Cardiac muscle cell (in vitro differentiated cells and primary cell): ENCODE measurements around the gene KRI1. TPM values are rescaled to one million over a fixed set of nuclear protein-coding genes. Genes with fewer than 3 reads are reported as not detected.
"Not testable (repeated sequence)": the region's sequence is repeated elsewhere in the genome, so short reads cannot be mapped to it uniquely, and the experiment has no call there.

Experiments
- DNase-seq, 2 donors: peaks; one replicate each; pipeline versions ENCODE4 v3.0.0 to v3.0.0-alpha.2; 2010 to 2017; ENCODE audit warnings: low read depth in 1 of 2, low spot score in 1 of 2
- H3K27ac ChIP-seq: fragments of 200-600 bp; sonication (generic); 2 replicates; pipeline ENCODE4 v1.5.1; 2016
- H3K27me3 ChIP-seq: fragments of 200-600 bp; sonication (generic); 2 replicates; pipeline ENCODE4 v1.6.0; 2016; ENCODE audit warnings: control low read depth
- H3K36me3 ChIP-seq: fragments of 200-600 bp; sonication (generic); 2 replicates; pipeline ENCODE4 v1.5.1; 2016; ENCODE audit warnings: control low read depth
- H3K4me1 ChIP-seq: fragments of 200-600 bp; sonication (generic); 2 replicates; pipeline ENCODE4 v1.8.1; 2017; ENCODE audit warnings: low read depth, mild to moderate bottlenecking, mixed run types
- H3K4me3 ChIP-seq: fragments of 200-600 bp; sonication (generic); 2 replicates; pipeline ENCODE4 v1.5.1; 2016; ENCODE audit warnings: mild to moderate bottlenecking
- H3K9me3 ChIP-seq: fragments of 200-600 bp; sonication (generic); 2 replicates; pipeline ENCODE4 v1.5.1; 2017; ENCODE audit warnings: low read depth, mild to moderate bottlenecking, control low read depth
- CTCF ChIP-seq: IDR thresholded peaks from 2 replicates; pipeline ENCODE4 v1.5.1; 2012; ENCODE audit warnings: low read depth, mild to moderate bottlenecking, low read length
- polyA plus RNA-seq: library from polyadenylated mRNA; unstranded; fragments of >200 nt; fragmentation: Nextera tagmentation; extraction: Ambion mirVana; gene quantifications from 2 replicates; pipeline ENCODE4 v1.2.1, GENCODE V29; 2016
- total RNA-seq: library from RNA; depleted of rRNA; stranded (reverse); fragments of >200 nt; gene quantifications from 2 replicates; pipeline ENCODE4 v1.2.3, GENCODE V29; 2016

KRI1 gene
- total and polyA plus RNA-seq, 2 experiments from 2014 or later: 26.1 to 28.3 TPM

- no peak overlapping the region for H3K27ac ChIP-seq
- no peaks in the 10 kb centered on the region for H3K27me3 ChIP-seq
- H3K4me1 ChIP-seq: no peaks in the 10 kb centered on the region
- no peak for TF ChIP-seq CTCF
- no peak overlapping the region for H3K4me3 ChIP-seq
- no peak for DNase-seq
- no peaks in the 10 kb centered on the region for H3K9me3 ChIP-seq
- H3K36me3 ChIP-seq: no peaks in the 10 kb centered on the region
These were observed 28.1 kb downstream of the KRI1 start for GRCh38 chr19:10537668-10538067.

- Histone ChIP-seq H3K4me3 (no peak overlapping the region), H3K36me3 (no peaks in the 10 kb centered on the region)
- TF ChIP-seq CTCF: no peak
These were observed 30.2 kb downstream of the KRI1 start for GRCh38 chr19:10535613-10536012.

GRCh38 chr19:10533646-10534386, 32.0 kb downstream of the KRI1 start:
- peak in 1 of 2 donors; percentile 73 for DNase-seq
- no peak for TF ChIP-seq CTCF
- no peak overlapping the region for H3K4me3 ChIP-seq
- no peaks in the 10 kb centered on the region for H3K9me3 ChIP-seq
- no peaks in the 10 kb centered on the region for H3K36me3 ChIP-seq
- no peak overlapping the region for H3K27ac ChIP-seq
- no peaks in the 10 kb centered on the region for H3K4me1 ChIP-seq
- no peaks in the 10 kb centered on the region for H3K27me3 ChIP-seq

More at GRCh38 chr19:10535613-10536012, 30.2 kb downstream of the KRI1 start:
- Histone ChIP-seq H3K4me1 (no peaks in the 10 kb centered on the region), H3K9me3 (no peaks in the 10 kb centered on the region), H3K27ac (no peak overlapping the region), H3K27me3 (no peaks in the 10 kb centered on the region)
- no peak for DNase-seq

- no peaks in the 10 kb centered on the region for H3K9me3 ChIP-seq
- no peaks in the 10 kb centered on the region for H3K27me3 ChIP-seq
- H3K4me3 ChIP-seq: no peak overlapping the region
- H3K36me3 ChIP-seq: no peaks in the 10 kb centered on the region
- no peak overlapping the region for H3K27ac ChIP-seq
- DNase-seq: no peak
- H3K4me1 ChIP-seq: no peaks in the 10 kb centered on the region
- no peak for TF ChIP-seq CTCF
These were observed 33.4 kb downstream of the KRI1 start for GRCh38 chr19:10532457-10532856.

DNA sequence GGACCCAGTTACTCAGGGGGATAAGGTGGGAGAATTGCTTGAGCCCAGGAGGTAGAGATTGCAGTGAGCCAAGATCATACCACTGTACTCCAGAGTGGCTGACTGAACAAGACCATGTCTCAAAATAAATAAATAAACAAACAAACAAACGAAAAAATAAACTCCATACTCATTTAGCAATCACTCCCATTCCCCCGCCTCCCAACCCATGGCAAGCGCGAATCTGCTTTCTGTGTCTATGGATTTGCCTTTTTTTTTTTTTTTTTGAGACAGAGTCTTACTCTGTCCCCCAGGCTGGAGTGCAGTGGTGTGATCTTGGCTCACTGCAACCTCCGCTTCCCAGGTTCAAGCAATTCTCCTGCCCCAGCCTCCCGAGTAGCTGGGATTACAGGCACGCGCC, 38.9 kb downstream of the KRI1 start:
- H3K27ac ChIP-seq, DNase-seq, H3K27me3 ChIP-seq, H3K4me1 ChIP-seq, H3K9me3 ChIP-seq, H3K36me3 ChIP-seq, H3K4me3 ChIP-seq: not testable (repeated sequence)

- H3K36me3 ChIP-seq: no peaks in the 10 kb centered on the region
- TF ChIP-seq CTCF: no peak
- H3K4me3 ChIP-seq: no peak overlapping the region
- no peaks in the 10 kb centered on the region for H3K9me3 ChIP-seq
- no peak for DNase-seq
- no peaks in the 10 kb centered on the region for H3K27me3 ChIP-seq
- H3K4me1 ChIP-seq: no peaks in the 10 kb centered on the region
- H3K27ac ChIP-seq: no peak overlapping the region
These were observed 40.2 kb downstream of the KRI1 start for GRCh38 chr19:10525636-10526035.
